HG02610 (cell line): Measurements from ENCODE around the gene OR1L8.

Experiments used
- ATAC-seq: cut with Tn5 transposase; IDR thresholded peaks from one replicate; pipeline ENCODE4 v1.9.1; 2021; ENCODE audit warnings: mild to moderate bottlenecking, moderate library complexity; ENCODE audit not compliant: unreplicated experiment

OR1L8 gene

DNA sequence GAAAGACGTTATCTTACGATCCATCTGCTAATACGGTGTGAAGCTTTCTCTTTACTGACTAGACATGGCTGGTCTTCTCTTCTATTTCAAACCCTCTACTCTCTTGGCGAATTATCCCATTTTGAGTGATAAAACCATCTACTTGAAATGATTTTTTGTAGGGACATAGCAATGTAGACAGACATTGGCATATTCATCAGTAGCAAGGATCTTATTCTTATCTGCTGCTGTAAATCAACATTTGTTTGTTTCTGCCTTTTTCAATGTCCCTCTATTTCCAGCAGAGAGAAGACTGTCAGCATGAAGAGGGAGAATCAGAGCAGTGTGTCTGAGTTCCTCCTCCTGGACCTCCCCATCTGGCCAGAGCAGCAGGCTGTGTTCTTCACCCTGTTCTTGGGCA, 64.3 kb downstream of the OR1L8 start, which contains the start of gene OR1J4:
Gene OR1J4, plus strand, starts transcription at position 301 of the 400 bp plus-strand sequence. Its CDS starts 0 bp downstream, at position 301.
- no peak for ATAC-seq

DNA sequence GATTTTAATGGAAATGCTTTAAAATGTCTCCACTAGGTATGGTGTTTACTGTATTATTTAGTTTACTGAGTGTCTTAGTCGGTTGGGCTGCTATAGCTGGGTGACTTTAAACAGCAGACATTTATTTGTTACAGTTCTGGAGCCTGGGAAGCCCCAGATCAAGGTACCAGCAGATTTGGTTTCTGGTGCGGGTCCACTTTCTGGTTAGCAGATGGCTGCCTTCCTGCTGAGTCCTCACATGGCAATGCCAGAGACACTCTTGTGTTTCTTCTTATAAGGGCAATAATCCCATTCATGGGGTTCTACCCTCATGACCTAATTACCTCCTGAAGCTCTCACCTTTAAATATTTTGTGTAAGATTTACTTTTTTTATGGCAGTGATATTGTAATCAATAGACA, 65.0 kb downstream of the OR1L8 start:
- ATAC-seq, result no peak
